NB4 (cell line): ENCODE results near the gene ERBB4.

ENCODE experiments used
- POLR2A ChIP-seq: IDR thresholded peaks from 2 replicates; pipeline ENCODE4 v1.6.1; 2011; ENCODE audit warnings: mild to moderate bottlenecking; ENCODE audit not compliant: insufficient read length; ENCODE audit errors: extremely low read depth
- TF ChIP-seq, protein P1 (sequence below): IDR thresholded peaks from one replicate; pipeline ENCODE4 v1.5.1; 2012; ENCODE audit warnings: low read depth, low read length

DNA sequence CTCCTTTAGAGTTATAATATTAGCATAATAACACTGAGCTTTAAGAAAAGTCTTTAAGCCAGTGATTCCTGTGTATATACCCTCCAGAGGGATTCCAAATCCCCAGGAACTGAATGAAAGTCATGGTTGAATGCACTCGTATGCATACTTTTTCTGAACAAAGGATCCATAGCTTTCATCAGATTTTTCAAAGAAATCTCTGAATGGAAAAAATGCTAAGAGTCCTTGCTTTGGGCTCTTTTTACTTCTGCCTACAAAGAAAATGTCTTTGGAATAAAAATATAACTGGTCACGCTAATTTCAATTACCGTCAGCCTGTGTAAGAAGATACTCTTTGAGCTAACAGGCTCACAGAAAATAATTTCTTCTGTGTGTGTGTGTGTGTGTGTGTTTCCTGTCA is 939.5 kb downstream of the ERBB4 start:
- TF ChIP-seq, protein P1, sequence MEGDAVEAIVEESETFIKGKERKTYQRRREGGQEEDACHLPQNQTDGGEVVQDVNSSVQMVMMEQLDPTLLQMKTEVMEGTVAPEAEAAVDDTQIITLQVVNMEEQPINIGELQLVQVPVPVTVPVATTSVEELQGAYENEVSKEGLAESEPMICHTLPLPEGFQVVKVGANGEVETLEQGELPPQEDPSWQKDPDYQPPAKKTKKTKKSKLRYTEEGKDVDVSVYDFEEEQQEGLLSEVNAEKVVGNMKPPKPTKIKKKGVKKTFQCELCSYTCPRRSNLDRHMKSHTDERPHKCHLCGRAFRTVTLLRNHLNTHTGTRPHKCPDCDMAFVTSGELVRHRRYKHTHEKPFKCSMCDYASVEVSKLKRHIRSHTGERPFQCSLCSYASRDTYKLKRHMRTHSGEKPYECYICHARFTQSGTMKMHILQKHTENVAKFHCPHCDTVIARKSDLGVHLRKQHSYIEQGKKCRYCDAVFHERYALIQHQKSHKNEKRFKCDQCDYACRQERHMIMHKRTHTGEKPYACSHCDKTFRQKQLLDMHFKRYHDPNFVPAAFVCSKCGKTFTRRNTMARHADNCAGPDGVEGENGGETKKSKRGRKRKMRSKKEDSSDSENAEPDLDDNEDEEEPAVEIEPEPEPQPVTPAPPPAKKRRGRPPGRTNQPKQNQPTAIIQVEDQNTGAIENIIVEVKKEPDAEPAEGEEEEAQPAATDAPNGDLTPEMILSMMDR, result no peak
- TF ChIP-seq POLR2A, result no peak
